Liver (tissue), 9 donors: ENCODE measurements around the gene GGTLC2. TPM values are rescaled to one million over a fixed set of nuclear protein-coding genes. Genes with fewer than 3 reads are reported as not detected.
A peak's percentile ranks its signal among the peaks of the same experiment; 100 is the strongest.

Source experiments
- DNase-seq: peaks from one replicate; pipeline ENCODE4 v3.0.0-alpha.2; 2017; ENCODE audit warnings: low spot score
- H3K27ac ChIP-seq, 2 donors: one replicate each; pipeline ENCODE4 v1.7.0; 2013; ENCODE audit warnings: inconsistent platforms in 2 of 2, low read length in 2 of 2, control low read depth in 1 of 2, low read depth in 1 of 2, mild to moderate bottlenecking in 1 of 2
- H3K27me3 ChIP-seq, 4 donors: one replicate each; pipeline versions ENCODE4 v1.6.1 to v1.7.0; 2013; ENCODE audit warnings: low read length in 3 of 4, inconsistent platforms in 1 of 4, mild to moderate bottlenecking in 1 of 4, moderate library complexity in 1 of 4; ENCODE audit not compliant: control insufficient read depth in 4 of 4, insufficient read depth in 4 of 4
- H3K36me3 ChIP-seq, 4 donors: one replicate each; pipeline versions ENCODE4 v1.6.1 to v1.7.0; 2013; ENCODE audit warnings: low read length in 3 of 4, mild to moderate bottlenecking in 3 of 4, low read depth in 1 of 4, moderate library complexity in 1 of 4; ENCODE audit not compliant: control insufficient read depth in 4 of 4, insufficient read depth in 3 of 4
- H3K4me1 ChIP-seq, 4 donors: one replicate each; pipeline versions ENCODE4 v1.6.1 to v1.7.0; 2013; ENCODE audit warnings: low read length in 3 of 4, mild to moderate bottlenecking in 3 of 4, moderate library complexity in 1 of 4; ENCODE audit not compliant: control insufficient read depth in 4 of 4, insufficient read depth in 4 of 4
- H3K4me3 ChIP-seq, 3 donors: one replicate each; pipeline versions ENCODE4 v1.6.1 to v1.7.0; 2013; ENCODE audit warnings: low read length in 3 of 3, control low read depth in 1 of 3, low read depth in 1 of 3, mild to moderate bottlenecking in 1 of 3
- H3K9ac ChIP-seq, 2 donors: one replicate each; pipeline ENCODE4 v1.7.0; 2013; ENCODE audit warnings: low read length in 2 of 2, mild to moderate bottlenecking in 2 of 2, moderate library complexity in 2 of 2, control low read depth in 1 of 2, low read depth in 1 of 2
- H3K9me3 ChIP-seq, 4 donors: one replicate each; pipeline versions ENCODE4 v1.6.1 to v1.7.0; 2013; ENCODE audit warnings: low read length in 3 of 4; ENCODE audit not compliant: control insufficient read depth in 4 of 4
- EGR1 ChIP-seq, 2 donors: IDR thresholded peaks; 2 replicates each; pipeline ENCODE4 v1.6.1; 2016 to 2018; ENCODE audit warnings: antibody characterized with exemption in 2 of 2, low read depth in 2 of 2
- FOXA1 ChIP-seq: IDR thresholded peaks from 2 replicates; pipeline ENCODE4 v1.6.1; 2016; ENCODE audit warnings: antibody characterized with exemption
- FOXA2 ChIP-seq: IDR thresholded peaks from 2 replicates; pipeline ENCODE4 v1.6.1; 2016; ENCODE audit warnings: antibody characterized with exemption
- GABPA ChIP-seq, 2 donors: IDR thresholded peaks in 1 of 2; conservative IDR thresholded peaks in 1 of 2; 2 replicates each; pipeline ENCODE4 v1.6.1; 2016; ENCODE audit warnings: antibody characterized with exemption in 2 of 2, mild to moderate bottlenecking in 1 of 2, moderate library complexity in 1 of 2
- HNF4A ChIP-seq, 2 donors: conservative IDR thresholded peaks; 2 replicates each; pipeline ENCODE4 v1.6.1; 2016; ENCODE audit warnings: antibody characterized with exemption in 2 of 2, mild to moderate bottlenecking in 2 of 2
- HNF4G ChIP-seq: IDR thresholded peaks from 2 replicates; pipeline ENCODE4 v1.6.1; 2016; ENCODE audit warnings: antibody characterized with exemption
- JUND ChIP-seq, 2 donors: IDR thresholded peaks; 2 replicates each; pipeline ENCODE4 v1.6.1; 2016; ENCODE audit warnings: antibody characterized with exemption in 2 of 2
- MAX ChIP-seq: IDR thresholded peaks from 2 replicates; pipeline ENCODE4 v1.6.1; 2016; ENCODE audit warnings: antibody characterized with exemption
- REST ChIP-seq: IDR thresholded peaks from 2 replicates; pipeline ENCODE4 v1.6.1; 2016; ENCODE audit warnings: antibody characterized with exemption, mild to moderate bottlenecking
- SP1 ChIP-seq: IDR thresholded peaks from 2 replicates; pipeline ENCODE4 v1.6.1; 2018; ENCODE audit warnings: antibody characterized with exemption, mild to moderate bottlenecking
- TAF1 ChIP-seq: conservative IDR thresholded peaks from 2 replicates; pipeline ENCODE4 v1.6.1; 2016; ENCODE audit warnings: antibody characterized with exemption, mild to moderate bottlenecking
- YY1 ChIP-seq: IDR thresholded peaks from 2 replicates; pipeline ENCODE4 v1.6.1; 2016; ENCODE audit warnings: antibody characterized with exemption, mild to moderate bottlenecking
- WGBS: extraction: QIAGEN DNeasy Blood & Tissue Kit; methylation state at CpG from one replicate; pipeline ENCODE4 v1.1.7; 2013; 5-methylcytosine and 5-hydroxymethylcytosine counted together
- polyA plus RNA-seq, 2 donors: library from polyadenylated mRNA; stranded (reverse) in 1 of 2; unstranded in 1 of 2; fragments of 200-250 nt in 1 of 2; fragments of >200 nt in 1 of 2; fragmentation: Nextera tagmentation in 1 of 2; extraction: Ambion mirVana in 1 of 2; gene quantifications; one replicate each; pipeline versions ENCODE4 v1.2.1 to v1.2.3, GENCODE V29; 2013 to 2015
- total RNA-seq, 2 donors: library from RNA; depleted of rRNA; stranded (reverse); fragments of >200 nt; gene quantifications; one replicate each; pipeline ENCODE4 v1.2.3, GENCODE V29; 2014
- TF ChIP-seq, protein P1 (sequence below): IDR thresholded peaks from 2 replicates; pipeline ENCODE4 v1.6.1; 2016; ENCODE audit warnings: antibody characterized with exemption
- TF ChIP-seq, protein P2 (sequence below): IDR thresholded peaks from 2 replicates; pipeline ENCODE4 v1.6.1; 2016; ENCODE audit warnings: antibody characterized with exemption
- donor health status: healthy.
- donor health status: healthy.
- donor health status: healthy.
- donor health status: healthy.
- donor health status: healthy.

Gene GGTLC2
- total and polyA plus RNA-seq, 4 donors = not detected

- WGBS = 93% methylated on average over 5 of the region's 5 CpGs
- Histone ChIP-seq H3K27ac (peak overlapping the region in 1 of 2 donors; percentile 33), H3K4me3 (no peak overlapping the region), H3K9ac (no peak overlapping the region), H3K36me3 (no peaks in the 10 kb centered on the region), H3K27me3 (no peaks in the 10 kb centered on the region), H3K9me3 (no peaks in the 10 kb centered on the region), H3K4me1 (peaks cover 12 to 26% (median 23%) of the 10 kb centered on the region in 4 donors)
- TF ChIP-seq HNF4A (conservative IDR thresholded peaks at IDR 0.05) (no peak), FOXA1 (no peak), REST (no peak), SP1 (no peak), JUND (IDR thresholded peaks at IDR 0.05) (no peak), HNF4G (no peak), GABPA (IDR thresholded peaks at IDR 0.05 in 1 of 2, conservative IDR thresholded peaks at IDR 0.05 in 1 of 2) (no peak), EGR1 (IDR thresholded peaks at IDR 0.05; ENCODE audit: low read depth in 2 of 2) (no peak), MAX (no peak)
- TF ChIP-seq, protein P1, sequence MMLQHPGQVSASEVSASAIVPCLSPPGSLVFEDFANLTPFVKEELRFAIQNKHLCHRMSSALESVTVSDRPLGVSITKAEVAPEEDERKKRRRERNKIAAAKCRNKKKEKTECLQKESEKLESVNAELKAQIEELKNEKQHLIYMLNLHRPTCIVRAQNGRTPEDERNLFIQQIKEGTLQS = no peak
- TF ChIP-seq, protein P2, sequence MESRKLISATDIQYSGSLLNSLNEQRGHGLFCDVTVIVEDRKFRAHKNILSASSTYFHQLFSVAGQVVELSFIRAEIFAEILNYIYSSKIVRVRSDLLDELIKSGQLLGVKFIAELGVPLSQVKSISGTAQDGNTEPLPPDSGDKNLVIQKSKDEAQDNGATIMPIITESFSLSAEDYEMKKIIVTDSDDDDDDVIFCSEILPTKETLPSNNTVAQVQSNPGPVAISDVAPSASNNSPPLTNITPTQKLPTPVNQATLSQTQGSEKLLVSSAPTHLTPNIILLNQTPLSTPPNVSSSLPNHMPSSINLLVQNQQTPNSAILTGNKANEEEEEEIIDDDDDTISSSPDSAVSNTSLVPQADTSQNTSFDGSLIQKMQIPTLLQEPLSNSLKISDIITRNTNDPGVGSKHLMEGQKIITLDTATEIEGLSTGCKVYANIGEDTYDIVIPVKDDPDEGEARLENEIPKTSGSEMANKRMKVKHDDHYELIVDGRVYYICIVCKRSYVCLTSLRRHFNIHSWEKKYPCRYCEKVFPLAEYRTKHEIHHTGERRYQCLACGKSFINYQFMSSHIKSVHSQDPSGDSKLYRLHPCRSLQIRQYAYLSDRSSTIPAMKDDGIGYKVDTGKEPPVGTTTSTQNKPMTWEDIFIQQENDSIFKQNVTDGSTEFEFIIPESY = no peak
- DNase-seq = no peak
Measured at GRCh38 chr22:22691055-22691454, 46.6 kb downstream of the GGTLC2 start.

DNA sequence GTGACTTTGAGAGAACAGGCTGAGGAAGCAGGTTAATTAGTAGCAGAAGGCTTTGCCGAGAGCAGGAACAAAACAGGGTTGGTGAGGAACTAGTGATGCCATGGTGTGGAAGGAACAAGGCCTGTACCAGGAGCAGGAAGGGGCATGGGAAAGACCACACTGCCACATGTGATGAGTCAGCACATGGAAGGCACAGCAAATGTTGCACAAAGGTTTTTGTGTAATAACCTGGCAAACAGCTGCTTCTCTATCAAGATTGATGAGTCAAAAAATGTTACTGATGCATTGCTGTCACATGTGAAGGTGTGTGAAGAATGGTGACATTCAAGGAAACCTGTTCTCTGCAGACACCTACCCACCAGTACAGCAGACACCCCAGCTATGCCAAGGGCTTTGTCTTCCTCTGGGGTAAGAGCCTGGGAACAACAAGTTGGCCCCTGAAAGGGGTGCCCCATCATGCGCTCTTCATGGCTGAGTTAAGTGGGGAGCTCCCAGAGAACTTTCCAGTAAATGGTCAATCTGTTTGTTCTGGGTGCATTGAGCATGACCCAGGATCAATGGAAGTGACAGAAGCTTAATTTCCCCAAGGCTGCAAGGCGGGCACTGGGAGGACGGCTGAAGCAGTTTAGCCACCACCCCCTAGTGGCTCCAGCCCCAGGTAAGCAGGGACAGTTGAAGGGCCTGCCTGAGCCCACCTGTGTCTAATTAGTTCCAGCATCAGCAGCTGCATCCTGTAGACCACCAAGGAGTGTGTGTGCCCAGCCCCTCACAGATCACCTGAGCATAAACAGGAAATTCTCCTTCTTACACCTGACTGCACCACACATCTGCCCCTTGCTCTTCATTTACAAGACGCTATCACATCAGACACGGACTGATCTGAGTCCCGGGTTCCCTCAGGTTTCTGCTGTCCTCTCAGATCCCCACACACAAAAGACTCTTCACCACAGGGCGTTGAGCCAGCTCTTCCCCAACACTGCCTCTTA lies 47.6 kb downstream of the GGTLC2 start:
- Histone ChIP-seq H3K9me3 (no peaks in the 10 kb centered on the region), H3K4me3 (no peak overlapping the region), H3K9ac (no peak overlapping the region), H3K27ac (peak overlapping the region; percentile 83 to 86), H3K36me3 (no peaks in the 10 kb centered on the region), H3K4me1 (peaks cover 12 to 26% (median 23%) of the 10 kb centered on the region in 4 donors), H3K27me3 (no peaks in the 10 kb centered on the region)
- WGBS = 77% methylated on average over 8 of the region's 8 CpGs
- no peak for DNase-seq
- TF ChIP-seq, protein P2 = no peak
- TF ChIP-seq SP1 = peak; percentile 48
- no peak for TF ChIP-seq TAF1
- TF ChIP-seq HNF4A (conservative IDR thresholded peaks at IDR 0.05) = peak in 1 of 2 donors; percentile 31
- no peak for TF ChIP-seq FOXA1
- TF ChIP-seq GABPA (IDR thresholded peaks at IDR 0.05 in 1 of 2, conservative IDR thresholded peaks at IDR 0.05 in 1 of 2) = no peak
- TF ChIP-seq MAX = no peak
- no peak for TF ChIP-seq REST
- TF ChIP-seq YY1 = peak; percentile 32
- TF ChIP-seq, protein P1 = no peak
- TF ChIP-seq FOXA2 = peak; percentile 24
